Neural cell (in vitro differentiated cells): ENCODE results near the gene SND1. TPM values are rescaled to one million over a fixed set of nuclear protein-coding genes. Genes with fewer than 3 reads are reported as not detected.

Experiments
- H2AFZ ChIP-seq: fragments of 200-600, 300-800 bp; sonication (generic), shearing (Covaris generic); 2 replicates; pipeline ENCODE4 v1.6.0; 2014; ENCODE audit warnings: low read depth, mild to moderate bottlenecking, antibody characterized with exemption, low read length, moderate library complexity
- H3F3A ChIP-seq: fragments of 200-600 bp; shearing (Covaris generic); 2 replicates; pipeline ENCODE4 v1.6.1; 2016; ENCODE audit warnings: mild to moderate bottlenecking, moderate library complexity, mixed read lengths, antibody characterized with exemption, low read length; ENCODE audit not compliant: insufficient read depth, poor library complexity, severe bottlenecking
- H3K27ac ChIP-seq: fragments of 200-600, 300-800 bp; sonication (generic), shearing (Covaris generic); 2 replicates; pipeline ENCODE4 v1.5.1; 2014; ENCODE audit warnings: mild to moderate bottlenecking, low read length, moderate library complexity
- H3K27me3 ChIP-seq: fragments of 300-800, 200-600 bp; sonication (generic), shearing (Covaris generic); 2 replicates; pipeline ENCODE4 v1.6.0; 2014; ENCODE audit warnings: mild to moderate bottlenecking, low read depth, low read length, moderate library complexity; ENCODE audit not compliant: insufficient read depth
- H3K36me3 ChIP-seq: fragments of 300-800, 200-600 bp; sonication (generic), shearing (Covaris generic); 2 replicates; pipeline ENCODE4 v1.5.1; 2014; ENCODE audit warnings: mild to moderate bottlenecking, antibody characterized with exemption, low read length, moderate library complexity; ENCODE audit not compliant: insufficient read depth
- H3K4me2 ChIP-seq: fragments of 300-800, 200-600 bp; sonication (generic), shearing (Covaris generic); 2 replicates; pipeline ENCODE4 v1.6.0; 2014; ENCODE audit warnings: mild to moderate bottlenecking, low read length
- H3K4me3 ChIP-seq: fragments of 300-800, 200-600 bp; sonication (generic), shearing (Covaris generic); 2 replicates; pipeline ENCODE4 v1.5.1; 2014; ENCODE audit warnings: mild to moderate bottlenecking, low read length, moderate library complexity
- H3K79me2 ChIP-seq: fragments of 200-600 bp; shearing (Covaris generic); replicated peaks from 2 replicates; pipeline ENCODE4 v1.6.0; 2014; ENCODE audit warnings: mild to moderate bottlenecking, low read length, moderate library complexity; ENCODE audit not compliant: insufficient read depth
- H3K9ac ChIP-seq: fragments of 300-800, 200-600 bp; sonication (generic), shearing (Covaris generic); 2 replicates; pipeline ENCODE4 v1.6.1; 2016; ENCODE audit warnings: mild to moderate bottlenecking, low read length, mixed read lengths
- H3K9me2 ChIP-seq: fragments of 200-600 bp; shearing (Covaris generic); 2 replicates; pipeline ENCODE4 v1.6.1; 2016; ENCODE audit warnings: mild to moderate bottlenecking, low read length, mixed read lengths; ENCODE audit not compliant: insufficient read depth
- H3K9me3 ChIP-seq: fragments of 200-600, 300-800 bp; sonication (generic), shearing (Covaris generic); 2 replicates; pipeline ENCODE4 v1.6.1; 2016; ENCODE audit warnings: mild to moderate bottlenecking, mixed run types, low read length, moderate library complexity, mixed read lengths
- H4K20me1 ChIP-seq: fragments of 200-600 bp; shearing (Covaris generic); 2 replicates; pipeline ENCODE4 v1.6.1; 2016; ENCODE audit warnings: mild to moderate bottlenecking, mixed run types; ENCODE audit not compliant: insufficient read depth
- EP300 ChIP-seq: fragments of 450-650 bp; conservative IDR thresholded peaks from 2 replicates; pipeline ENCODE4 v1.6.1; 2014; ENCODE audit warnings: antibody characterized with exemption, mild to moderate bottlenecking, moderate library complexity; ENCODE audit not compliant: poor library complexity, severe bottlenecking
- EZH2 ChIP-seq: fragments of 200-600, 300-800 bp; shearing (Covaris generic), sonication (generic); IDR thresholded peaks from 2 replicates; pipeline ENCODE4 v1.6.1; 2014; ENCODE audit warnings: antibody characterized with exemption, low read length, borderline replicate concordance, mild to moderate bottlenecking; ENCODE audit not compliant: insufficient read depth, poor library complexity, severe bottlenecking
- MXI1 ChIP-seq: fragments of 450-650 bp; conservative IDR thresholded peaks from 2 replicates; pipeline ENCODE4 v1.6.1; 2014; ENCODE audit warnings: antibody characterized with exemption, mild to moderate bottlenecking; ENCODE audit not compliant: poor library complexity, severe bottlenecking
- POLR2AphosphoS5 ChIP-seq: IDR thresholded peaks from 2 replicates; pipeline ENCODE4 v1.6.1; 2012
- RAD21 ChIP-seq: fragments of 450-650 bp; conservative IDR thresholded peaks from 2 replicates; pipeline ENCODE4 v1.6.1; 2014; ENCODE audit warnings: antibody characterized with exemption, mild to moderate bottlenecking, moderate library complexity
- SMC3 ChIP-seq: fragments of 450-650 bp; conservative IDR thresholded peaks from 2 replicates; pipeline ENCODE4 v1.6.1; 2014; ENCODE audit warnings: antibody characterized with exemption, mild to moderate bottlenecking, moderate library complexity; ENCODE audit not compliant: poor library complexity
- TAF1 ChIP-seq: IDR thresholded peaks from 2 replicates; pipeline ENCODE4 v1.6.1; 2012; ENCODE audit warnings: low read depth
- polyA plus RNA-seq: library from polyadenylated mRNA; depleted of rRNA; stranded (reverse); fragments of >200 nt; gene quantifications from 2 replicates; pipeline ENCODE4 v1.2.3, GENCODE V29; 2014
- TF ChIP-seq, protein P1 (sequence below): fragments of 450-650 bp; IDR thresholded peaks from 2 replicates; pipeline ENCODE4 v1.5.1; 2014; ENCODE audit warnings: antibody characterized with exemption, mild to moderate bottlenecking, moderate library complexity; ENCODE audit not compliant: poor library complexity, severe bottlenecking
- TF ChIP-seq, protein P2 (sequence below): IDR thresholded peaks from 2 replicates; pipeline ENCODE4 v1.6.1; 2012; ENCODE audit warnings: borderline replicate concordance

SND1 gene
- polyA plus RNA-seq, 1 donor from 2014 or later, result 37.4 TPM

DNA sequence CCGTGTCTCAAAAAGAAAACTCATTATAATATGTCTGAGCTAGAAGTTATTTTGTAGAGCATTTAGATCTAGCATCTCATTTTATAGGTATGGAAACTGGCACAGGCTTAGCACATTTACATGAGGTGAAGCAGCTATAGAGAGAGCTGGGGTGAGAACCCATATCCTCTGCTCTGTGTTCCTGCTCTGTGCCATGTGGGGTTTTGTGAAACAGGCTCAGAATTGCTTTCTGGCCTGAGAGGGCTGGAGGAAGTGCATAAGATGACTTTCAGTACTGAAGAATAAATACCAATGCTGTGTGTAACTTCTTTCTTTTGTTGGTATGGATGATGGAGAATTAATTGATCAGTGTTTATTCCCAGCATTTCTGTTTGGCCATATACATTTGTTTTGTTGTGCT is 220.1 kb downstream of the SND1 start:
- no peak overlapping the region for H2AFZ ChIP-seq
- no peaks in the 10 kb centered on the region for H3K9me3 ChIP-seq
- H3K27ac ChIP-seq, result no peak overlapping the region
- no peak overlapping the region for H3K9ac ChIP-seq
- H3K79me2 ChIP-seq, result no peaks in the 10 kb centered on the region
- H3K27me3 ChIP-seq, result no peaks in the 10 kb centered on the region
- H4K20me1 ChIP-seq, result no peaks in the 10 kb centered on the region
- no peaks in the 10 kb centered on the region for H3K9me2 ChIP-seq
- no peak overlapping the region for H3K4me2 ChIP-seq
- TF ChIP-seq EP300 (no peak), TAF1 (no peak), MXI1 (no peak), SMC3 (no peak), RAD21 (no peak), EZH2 (no peak), POLR2AphosphoS5 (no peak)
- TF ChIP-seq, protein P1, sequence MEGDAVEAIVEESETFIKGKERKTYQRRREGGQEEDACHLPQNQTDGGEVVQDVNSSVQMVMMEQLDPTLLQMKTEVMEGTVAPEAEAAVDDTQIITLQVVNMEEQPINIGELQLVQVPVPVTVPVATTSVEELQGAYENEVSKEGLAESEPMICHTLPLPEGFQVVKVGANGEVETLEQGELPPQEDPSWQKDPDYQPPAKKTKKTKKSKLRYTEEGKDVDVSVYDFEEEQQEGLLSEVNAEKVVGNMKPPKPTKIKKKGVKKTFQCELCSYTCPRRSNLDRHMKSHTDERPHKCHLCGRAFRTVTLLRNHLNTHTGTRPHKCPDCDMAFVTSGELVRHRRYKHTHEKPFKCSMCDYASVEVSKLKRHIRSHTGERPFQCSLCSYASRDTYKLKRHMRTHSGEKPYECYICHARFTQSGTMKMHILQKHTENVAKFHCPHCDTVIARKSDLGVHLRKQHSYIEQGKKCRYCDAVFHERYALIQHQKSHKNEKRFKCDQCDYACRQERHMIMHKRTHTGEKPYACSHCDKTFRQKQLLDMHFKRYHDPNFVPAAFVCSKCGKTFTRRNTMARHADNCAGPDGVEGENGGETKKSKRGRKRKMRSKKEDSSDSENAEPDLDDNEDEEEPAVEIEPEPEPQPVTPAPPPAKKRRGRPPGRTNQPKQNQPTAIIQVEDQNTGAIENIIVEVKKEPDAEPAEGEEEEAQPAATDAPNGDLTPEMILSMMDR, result no peak
- TF ChIP-seq, protein P2, sequence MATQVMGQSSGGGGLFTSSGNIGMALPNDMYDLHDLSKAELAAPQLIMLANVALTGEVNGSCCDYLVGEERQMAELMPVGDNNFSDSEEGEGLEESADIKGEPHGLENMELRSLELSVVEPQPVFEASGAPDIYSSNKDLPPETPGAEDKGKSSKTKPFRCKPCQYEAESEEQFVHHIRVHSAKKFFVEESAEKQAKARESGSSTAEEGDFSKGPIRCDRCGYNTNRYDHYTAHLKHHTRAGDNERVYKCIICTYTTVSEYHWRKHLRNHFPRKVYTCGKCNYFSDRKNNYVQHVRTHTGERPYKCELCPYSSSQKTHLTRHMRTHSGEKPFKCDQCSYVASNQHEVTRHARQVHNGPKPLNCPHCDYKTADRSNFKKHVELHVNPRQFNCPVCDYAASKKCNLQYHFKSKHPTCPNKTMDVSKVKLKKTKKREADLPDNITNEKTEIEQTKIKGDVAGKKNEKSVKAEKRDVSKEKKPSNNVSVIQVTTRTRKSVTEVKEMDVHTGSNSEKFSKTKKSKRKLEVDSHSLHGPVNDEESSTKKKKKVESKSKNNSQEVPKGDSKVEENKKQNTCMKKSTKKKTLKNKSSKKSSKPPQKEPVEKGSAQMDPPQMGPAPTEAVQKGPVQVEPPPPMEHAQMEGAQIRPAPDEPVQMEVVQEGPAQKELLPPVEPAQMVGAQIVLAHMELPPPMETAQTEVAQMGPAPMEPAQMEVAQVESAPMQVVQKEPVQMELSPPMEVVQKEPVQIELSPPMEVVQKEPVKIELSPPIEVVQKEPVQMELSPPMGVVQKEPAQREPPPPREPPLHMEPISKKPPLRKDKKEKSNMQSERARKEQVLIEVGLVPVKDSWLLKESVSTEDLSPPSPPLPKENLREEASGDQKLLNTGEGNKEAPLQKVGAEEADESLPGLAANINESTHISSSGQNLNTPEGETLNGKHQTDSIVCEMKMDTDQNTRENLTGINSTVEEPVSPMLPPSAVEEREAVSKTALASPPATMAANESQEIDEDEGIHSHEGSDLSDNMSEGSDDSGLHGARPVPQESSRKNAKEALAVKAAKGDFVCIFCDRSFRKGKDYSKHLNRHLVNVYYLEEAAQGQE, result no peak
- H3K36me3 ChIP-seq, result no peaks in the 10 kb centered on the region
- no peak overlapping the region for H3K4me3 ChIP-seq
- H3F3A ChIP-seq, result no peaks in the 10 kb centered on the region

DNA sequence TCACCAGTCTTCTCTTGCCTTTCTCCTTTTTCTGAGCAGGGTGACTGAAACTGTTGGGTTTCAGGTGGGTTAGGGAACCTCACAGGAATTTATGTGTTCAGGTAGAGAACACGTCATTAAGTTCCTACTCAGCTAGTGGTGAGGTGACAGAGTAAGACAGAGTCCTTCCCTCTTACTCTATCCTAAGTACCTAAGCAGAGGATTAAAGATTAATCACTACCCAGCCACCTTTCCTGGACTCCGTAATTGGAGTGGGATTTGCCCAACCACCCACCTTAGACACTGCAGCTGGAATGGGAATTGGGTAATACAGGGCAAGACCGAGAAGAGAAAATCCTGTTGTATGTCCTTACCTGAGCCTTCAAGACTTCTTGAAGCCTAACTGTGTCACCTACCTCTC is 221.2 kb downstream of the SND1 start:
- TF ChIP-seq MXI1 (no peak), EZH2 (no peak), POLR2AphosphoS5 (no peak), SMC3 (no peak), EP300 (no peak), RAD21 (no peak)
- TF ChIP-seq, protein P2, result no peak
- TF ChIP-seq, protein P1, result no peak
- H3K4me3 ChIP-seq, result no peak overlapping the region
- H3K9me3 ChIP-seq, result no peaks in the 10 kb centered on the region
- no peaks in the 10 kb centered on the region for H3F3A ChIP-seq
- no peaks in the 10 kb centered on the region for H3K27me3 ChIP-seq
- H4K20me1 ChIP-seq, result no peaks in the 10 kb centered on the region
- H2AFZ ChIP-seq, result no peak overlapping the region
- H3K27ac ChIP-seq, result no peak overlapping the region
- no peaks in the 10 kb centered on the region for H3K9me2 ChIP-seq
- H3K9ac ChIP-seq, result no peak overlapping the region
- no peak overlapping the region for H3K4me2 ChIP-seq
- no peaks in the 10 kb centered on the region for H3K79me2 ChIP-seq
- no peaks in the 10 kb centered on the region for H3K36me3 ChIP-seq
